HepG2 (cell line): ENCODE measurements around the gene FOXD3. TPM values are rescaled to one million over a fixed set of nuclear protein-coding genes. Genes with fewer than 3 reads are reported as not detected.

Experiments used
- CEBPB ChIP-seq: IDR thresholded peaks from 2 replicates; pipeline ENCODE4 v1.6.1; 2011; ENCODE audit warnings: low read depth, low read length, improper control_type of control experiment, borderline replicate concordance
- DBP ChIP-seq: sonication (generic); formaldehyde crosslinking; IDR thresholded peaks from 2 replicates; pipeline ENCODE4 v1.4.0; 2020; ENCODE audit warnings: missing genetic modification reagents; ENCODE audit errors: not compliant biosample characterization
- DDIT3 ChIP-seq: sonication (generic); formaldehyde crosslinking; IDR thresholded peaks from 2 replicates; pipeline ENCODE4 v1.4.0; 2020; ENCODE audit warnings: mild to moderate bottlenecking, missing genetic modification reagents
- ETS1 ChIP-seq: sonication (generic); formaldehyde crosslinking; IDR thresholded peaks from 2 replicates; pipeline ENCODE4 v1.4.0; 2020; ENCODE audit warnings: missing genetic modification reagents
- GATAD1 ChIP-seq: IDR thresholded peaks from 2 replicates; pipeline ENCODE4 v1.6.1; 2016; ENCODE audit warnings: missing genetic modification reagents, missing compliant biosample characterization
- GTF3A ChIP-seq: sonication (generic); formaldehyde crosslinking; conservative IDR thresholded peaks from 2 replicates; pipeline ENCODE4 v1.4.0; 2020; ENCODE audit warnings: mild to moderate bottlenecking, missing genetic modification reagents
- IRX3 ChIP-seq: sonication (generic); formaldehyde crosslinking; IDR thresholded peaks from 2 replicates; pipeline ENCODE4 v1.8.1; 2023; ENCODE audit warnings: mild to moderate bottlenecking, low read depth, missing genetic modification reagents, borderline replicate concordance
- MBNL3 ChIP-seq: fragments of 250-450 bp; sonication (Bioruptor Pico); conservative IDR thresholded peaks from 2 replicates; pipeline ENCODE4 v1.8.0; 2022; ENCODE audit warnings: mild to moderate bottlenecking, inconsistent platforms
- MYC ChIP-seq: sonication (generic); formaldehyde crosslinking; IDR thresholded peaks from 2 replicates; pipeline ENCODE4 v1.9.0; 2021; ENCODE audit warnings: missing genetic modification reagents, borderline replicate concordance
- RAD21 ChIP-seq: fragments of 450-650 bp; formaldehyde crosslinking; IDR thresholded peaks from 2 replicates; pipeline ENCODE4 v1.5.0; 2020; ENCODE audit warnings: mild to moderate bottlenecking
- SMC3 ChIP-seq: IDR thresholded peaks from 2 replicates; pipeline ENCODE4 v1.6.1; 2011; ENCODE audit warnings: low read length, improper control_type of control experiment
- SNAPC5 ChIP-seq: sonication (generic); formaldehyde crosslinking; IDR thresholded peaks from 2 replicates; pipeline ENCODE4 v1.8.1; 2023; ENCODE audit warnings: mild to moderate bottlenecking, missing genetic modification reagents, borderline replicate concordance
- TRIM24 ChIP-seq: sonication (generic); formaldehyde crosslinking; IDR thresholded peaks from 2 replicates; pipeline ENCODE4 v1.8.0; 2022; ENCODE audit warnings: mild to moderate bottlenecking, missing genetic modification reagents
- YY1 ChIP-seq: IDR thresholded peaks from 2 replicates; pipeline ENCODE4 v1.6.1; 2011; ENCODE audit warnings: low read length, low read depth, moderate library complexity, mild to moderate bottlenecking; ENCODE audit not compliant: insufficient read depth, insufficient replicate concordance
- ZBTB42 ChIP-seq: sonication (generic); formaldehyde crosslinking; IDR thresholded peaks from 2 replicates; pipeline ENCODE4 v1.5.0; 2020; ENCODE audit warnings: mild to moderate bottlenecking, missing genetic modification reagents
- ZKSCAN1 ChIP-seq: fragments of 150-350 bp; IDR thresholded peaks from 2 replicates; pipeline ENCODE4 v1.6.1; 2014; ENCODE audit warnings: low read length
- ZNF143 ChIP-seq: sonication (generic); formaldehyde crosslinking; IDR thresholded peaks from 2 replicates; pipeline ENCODE4 v1.4.0; 2020; ENCODE audit warnings: missing genetic modification reagents
- ZNF225 ChIP-seq: sonication (generic); formaldehyde crosslinking; IDR thresholded peaks from 2 replicates; pipeline ENCODE4 v1.4.0; 2020; ENCODE audit warnings: mild to moderate bottlenecking, missing genetic modification reagents
- ZNF609 ChIP-seq: sonication (generic); formaldehyde crosslinking; IDR thresholded peaks from 2 replicates; pipeline ENCODE4 v1.4.0; 2020; ENCODE audit warnings: mild to moderate bottlenecking, missing genetic modification reagents, borderline replicate concordance
- ZNF724P ChIP-seq: sonication (generic); formaldehyde crosslinking; IDR thresholded peaks from 2 replicates; pipeline ENCODE4 v1.8.0; 2022; ENCODE audit warnings: missing genetic modification reagents, borderline replicate concordance
- ZSCAN25 ChIP-seq: sonication (generic); formaldehyde crosslinking; IDR thresholded peaks from 2 replicates; pipeline ENCODE4 v1.8.0; 2022; ENCODE audit warnings: mild to moderate bottlenecking, missing genetic modification reagents
- polyA plus RNA-seq, 8 experiments: library from polyadenylated mRNA; depleted of rRNA in 3 of 8; stranded (reverse) in 7 of 8; unstranded in 1 of 8; fragments of >200 nt; fragmentation: Illumina TruSeq in 4 of 8; extraction: Trizol in 4 of 8; gene quantifications; 2 replicates each; pipeline versions ENCODE4 v1.2.1 to v1.2.3, GENCODE V29; 2011 to 2016; ENCODE audit warnings: low read depth in 4 of 8, missing spikeins in 1 of 8, mixed read lengths in 1 of 8; ENCODE audit not compliant: insufficient read depth in 1 of 8
- total RNA-seq, 5 experiments: library from RNA; depleted of rRNA; stranded (reverse); fragments of >200 nt; fragmentation: Illumina TruSeq; extraction: Trizol; gene quantifications; 2 replicates each; pipeline ENCODE4 v1.2.3, GENCODE V29; 2016; ENCODE audit warnings: low read depth in 1 of 5

The FOXD3 gene
- total and polyA plus RNA-seq, 2 of the 13 experiments (the other 11 are each of a cell fraction or from before 2014, with no cell fraction given) = not detected

GRCh38 chr1:63327417-63328054 is 5.2 kb downstream of the FOXD3 start (continued):
- TF ChIP-seq DBP (CRISPR knock-in tag) = no peak
- no peak for TF ChIP-seq TRIM24
- TF ChIP-seq ZNF609 (CRISPR knock-in tag) = no peak
- no peak for TF ChIP-seq GATAD1 (CRISPR knock-in tag)
- TF ChIP-seq YY1 = peak; percentile 32
- no peak; the same call in 1 of the 2 replicates for TF ChIP-seq SMC3
- no peak for TF ChIP-seq DDIT3 (CRISPR knock-in tag)
- TF ChIP-seq RAD21 (CRISPR knock-in tag) = peak; percentile 19; the same call in 1 of the 2 replicates
- TF ChIP-seq ZNF225 (CRISPR knock-in tag) = no peak
- TF ChIP-seq MBNL3 (CRISPR knock-in tag) = no peak
- no peak for TF ChIP-seq GTF3A
- TF ChIP-seq CEBPB = no peak
- no peak for TF ChIP-seq ETS1
- TF ChIP-seq MYC (CRISPR knock-in tag) = no peak
- no peak for TF ChIP-seq ZNF143 (CRISPR knock-in tag)
- no peak for TF ChIP-seq ZSCAN25 (CRISPR knock-in tag)
- no peak for TF ChIP-seq SNAPC5
- TF ChIP-seq ZKSCAN1 = no peak
- TF ChIP-seq ZBTB42 (CRISPR knock-in tag) = no peak
- no peak for TF ChIP-seq IRX3 (CRISPR knock-in tag)
- no peak for TF ChIP-seq ZNF724P (CRISPR knock-in tag)
